GM06990 (cell line): ENCODE measurements around the gene NDUFA9.

Experiments used
- DNase-seq: peaks from one replicate; pipeline ENCODE4 v3.0.0-alpha.2; 2011; ENCODE audit not compliant: insufficient read length; ENCODE audit errors: extremely low read depth
- H3K27me3 ChIP-seq: replicated peaks from 2 replicates; pipeline ENCODE4 v1.6.0; 2011; ENCODE audit warnings: low read length; ENCODE audit not compliant: control insufficient read depth, insufficient read depth
- H3K36me3 ChIP-seq: 2 replicates; pipeline ENCODE4 v1.5.1; 2011; ENCODE audit warnings: low read length; ENCODE audit not compliant: control insufficient read depth, insufficient read depth
- H3K4me3 ChIP-seq: replicated peaks from 2 replicates; pipeline ENCODE4 v1.5.1; 2011; ENCODE audit warnings: low read depth, mild to moderate bottlenecking, control low read depth, low read length
- CTCF ChIP-seq: IDR thresholded peaks from 2 replicates; pipeline ENCODE4 v1.5.1; 2011; ENCODE audit warnings: low read length, control low read depth, mild to moderate bottlenecking, inconsistent platforms; ENCODE audit not compliant: insufficient read depth, poor library complexity, severe bottlenecking

The NDUFA9 gene

GRCh38 chr12:4653691-4654090 is 4.8 kb downstream of the NDUFA9 start:
- H3K27me3 ChIP-seq, result no peaks in the 10 kb centered on the region
- TF ChIP-seq CTCF, result no peak
- DNase-seq, result no peak
- H3K4me3 ChIP-seq, result no peak overlapping the region
- peaks cover 10% of the 10 kb centered on the region for H3K36me3 ChIP-seq

- Histone ChIP-seq H3K36me3 (peaks cover 28% of the 10 kb centered on the region), H3K27me3 (no peaks in the 10 kb centered on the region)
- TF ChIP-seq CTCF, result no peak
Measured at GRCh38 chr12:4663971-4664505, 15.1 kb downstream of the NDUFA9 start.

GRCh38 chr12:4665236-4665635 is 16.3 kb downstream of the NDUFA9 start:
- DNase-seq, result no peak
- TF ChIP-seq CTCF, result no peak
- no peaks in the 10 kb centered on the region for H3K27me3 ChIP-seq
- H3K36me3 ChIP-seq, result peaks cover 26% of the 10 kb centered on the region
- no peak overlapping the region for H3K4me3 ChIP-seq

More at GRCh38 chr12:4663971-4664505, 15.1 kb downstream of the NDUFA9 start:
- H3K4me3 ChIP-seq, result no peak overlapping the region
- DNase-seq, result no peak

- no peak for DNase-seq
- no peak for TF ChIP-seq CTCF
- Histone ChIP-seq H3K4me3 (no peak overlapping the region), H3K27me3 (no peaks in the 10 kb centered on the region), H3K36me3 (peaks cover 4% of the 10 kb centered on the region)
Measured at GRCh38 chr12:4679711-4680110, 30.8 kb downstream of the NDUFA9 start.

- DNase-seq, result no peak
- TF ChIP-seq CTCF, result no peak
- peaks cover 12% of the 10 kb centered on the region for H3K36me3 ChIP-seq
Measured at GRCh38 chr12:4681732-4682131, 32.8 kb downstream of the NDUFA9 start.

GRCh38 chr12:4685317-4685716 is 36.4 kb downstream of the NDUFA9 start:
- Histone ChIP-seq H3K4me3 (no peak overlapping the region), H3K36me3 (peaks cover 17% of the 10 kb centered on the region), H3K27me3 (no peaks in the 10 kb centered on the region)
- no peak for TF ChIP-seq CTCF
- DNase-seq, result no peak

More at GRCh38 chr12:4681732-4682131, 32.8 kb downstream of the NDUFA9 start:
- H3K27me3 ChIP-seq, result no peaks in the 10 kb centered on the region
- no peak overlapping the region for H3K4me3 ChIP-seq
